HCT116 (cell line): ENCODE results near the gene TENT4A. TPM values are rescaled to one million over a fixed set of nuclear protein-coding genes. Genes with fewer than 3 reads are reported as not detected.

Experiments used
- ATAC-seq: fragments of 200-7000 bp; cut with Tn5 transposase; 2 replicates; pipeline ENCODE4 v1.9.1; 2020; ENCODE audit warnings: mild to moderate bottlenecking, moderate library complexity
- BruUV-seq: library from RNA; stranded (reverse); fragments of 400-500 nt; replicated peaks from 2 replicates; lab custom pipeline; 2021; lab: Mats Ljungman, UMichigan
- CTCF ChIA-PET: fragments of 300-600 bp; sonication (Branson Sonifier 250); formaldehyde crosslinking; loops from one replicate; lab custom pipeline; 2021; ENCODE audit warnings: antibody characterized with exemption; lab: Charles Lee
- POLR2A ChIA-PET: fragments of 300-600, 350-600 bp; sonication (Branson Sonifier 250); formaldehyde crosslinking; loops from one replicate; lab custom pipeline; 2021; ENCODE audit warnings: antibody characterized with exemption; lab: Charles Lee
- RAD21 ChIA-PET, 2 experiments: fragments of 300-600 bp; sonication (Branson Sonifier 250); formaldehyde crosslinking; loops; one replicate each; lab custom pipeline; 2023; ENCODE audit warnings: low total read pairs in 2 of 2; ENCODE audit not compliant: uncharacterized antibody in 2 of 2, unreplicated experiment in 2 of 2, low non-redundant PET in 1 of 2; lab: Charles Lee
- DNase-seq: peaks from one replicate; pipeline ENCODE4 v3.0.0-alpha.2; 2010; ENCODE audit warnings: low read depth, low spot score
- H2AFZ ChIP-seq: fragments of 200-600 bp; shearing (Covaris generic), sonication (generic); 2 replicates; pipeline ENCODE4 v1.6.1; 2017; ENCODE audit warnings: low read depth, mixed run types, mixed read lengths, antibody characterized with exemption, low read length; ENCODE audit not compliant: poor library complexity, severe bottlenecking
- H3K27ac ChIP-seq: 2 replicates; pipeline ENCODE4 v1.5.1; 2012; ENCODE audit warnings: low read depth, low read length
- H3K27me3 ChIP-seq: fragments of 200-600 bp; sonication (generic); 2 replicates; pipeline ENCODE4 v1.6.1; 2016; ENCODE audit warnings: mixed run types, low read length, mixed read lengths; ENCODE audit not compliant: insufficient read depth
- H3K36me3 ChIP-seq, 2 experiments: fragments of 200-500 bp in 1 of 2; fragments of 200-600 bp in 1 of 2; sonication (Bioruptor generic) in 1 of 2; sonication (generic) in 1 of 2; 2 replicates each; pipeline versions ENCODE4 v1.5.1 to v1.6.1; 2014 to 2016; ENCODE audit warnings: low read length in 2 of 2, inconsistent platforms in 1 of 2, mixed read lengths in 1 of 2, mixed run types in 1 of 2; ENCODE audit not compliant: insufficient read depth in 2 of 2, control insufficient read depth in 1 of 2
- H3K4me1 ChIP-seq, 2 experiments: fragments of 200-600 bp in 1 of 2; sonication (generic) in 1 of 2; 2 replicates each; pipeline versions ENCODE4 v1.5.1 to v1.6.1; 2012 to 2017; ENCODE audit warnings: low read length in 2 of 2, inconsistent platforms in 1 of 2, mild to moderate bottlenecking in 1 of 2, mixed read lengths in 1 of 2, mixed run types in 1 of 2, moderate library complexity in 1 of 2; ENCODE audit not compliant: insufficient read depth in 2 of 2, control insufficient read depth in 1 of 2
- H3K4me2 ChIP-seq: fragments of 200-600 bp; sonication (generic); 2 replicates; pipeline ENCODE4 v1.6.1; 2017; ENCODE audit warnings: mixed run types, low read length, mixed read lengths
- H3K4me3 ChIP-seq, 2 experiments: fragments of 200-600 bp in 1 of 2; sonication (generic) in 1 of 2; replicated peaks in 1 of 2; 2 replicates each; pipeline ENCODE4 v1.5.1; 2011 to 2016; ENCODE audit warnings: low read length in 2 of 2, control low read depth in 1 of 2, low read depth in 1 of 2, mild to moderate bottlenecking in 1 of 2, mixed read lengths in 1 of 2, mixed run types in 1 of 2
- H3K79me2 ChIP-seq: fragments of 200-600 bp; sonication (generic); 2 replicates; pipeline ENCODE4 v1.6.1; 2017; ENCODE audit warnings: mild to moderate bottlenecking, mixed run types, low read length, moderate library complexity, mixed read lengths; ENCODE audit not compliant: insufficient read depth
- H3K9ac ChIP-seq: fragments of 200-600 bp; sonication (generic); 2 replicates; pipeline ENCODE4 v1.6.1; 2016; ENCODE audit warnings: low read length, mixed read lengths
- H3K9me2 ChIP-seq: fragments of 200-600 bp; sonication (generic), shearing (Covaris generic); 2 replicates; pipeline ENCODE4 v1.6.1; 2017; ENCODE audit warnings: mixed run types, mild to moderate bottlenecking, moderate library complexity; ENCODE audit not compliant: insufficient read depth
- H3K9me3 ChIP-seq, 2 experiments: fragments of 200-500 bp in 1 of 2; fragments of 200-600 bp in 1 of 2; sonication (Bioruptor generic) in 1 of 2; sonication (generic) in 1 of 2; 2 replicates each; pipeline ENCODE4 v1.6.1; 2014 to 2017; ENCODE audit warnings: low read length in 2 of 2, mixed read lengths in 2 of 2, inconsistent platforms in 1 of 2, low read depth in 1 of 2, mild to moderate bottlenecking in 1 of 2, mixed run types in 1 of 2, moderate library complexity in 1 of 2; ENCODE audit not compliant: control insufficient read depth in 1 of 2, insufficient read depth in 1 of 2
- H4K20me1 ChIP-seq: fragments of 200-600 bp; sonication (generic), shearing (Covaris generic); 2 replicates; pipeline ENCODE4 v1.6.1; 2017; ENCODE audit warnings: mixed run types, mild to moderate bottlenecking, moderate library complexity; ENCODE audit not compliant: insufficient read depth
- EGR1 ChIP-seq: IDR thresholded peaks from 2 replicates; pipeline ENCODE4 v1.6.1; 2012; ENCODE audit warnings: low read depth
- EZH2phosphoT487 ChIP-seq: fragments of 200-600 bp; IDR thresholded peaks from 2 replicates; pipeline ENCODE4 v1.6.1; 2018; ENCODE audit warnings: antibody characterized with exemption, borderline replicate concordance
- FOSL1 ChIP-seq: IDR thresholded peaks from 2 replicates; pipeline ENCODE4 v1.6.1; 2012; ENCODE audit warnings: low read depth
- RAD21 ChIP-seq: IDR thresholded peaks from 2 replicates; pipeline ENCODE4 v1.6.1; 2012; ENCODE audit warnings: low read depth, mild to moderate bottlenecking
- intact Hi-C: fragments of 100-400 bp; cut with micrococcal nuclease; formaldehyde crosslinking; loops from 2 replicates; pipeline ENCODE4 v1.10.0; 2022
- total RNA-seq: library from RNA; stranded (reverse); gene quantifications from one replicate; pipeline ENCODE4 v1.2.1, GENCODE V29; 2021; ENCODE audit not compliant: unreplicated experiment
- TF ChIP-seq, protein P1 (sequence below): IDR thresholded peaks from 2 replicates; pipeline ENCODE4 v1.6.1; 2012; ENCODE audit warnings: low read depth
- TF ChIP-seq, protein P2 (sequence below), 3 experiments: fragments of 200-600 bp in 1 of 3; sonication (generic) in 1 of 3; IDR thresholded peaks in 2 of 3; conservative IDR thresholded peaks in 1 of 3; 2 replicates each; pipeline ENCODE4 v1.5.1; 2012 to 2017; ENCODE audit warnings: low read depth in 2 of 3, low read length in 2 of 3, antibody characterized with exemption in 1 of 3, borderline replicate concordance in 1 of 3, control low read depth in 1 of 3, mild to moderate bottlenecking in 1 of 3, mixed read lengths in 1 of 3, mixed run types in 1 of 3, moderate library complexity in 1 of 3; ENCODE audit not compliant: insufficient read depth in 1 of 3

TENT4A gene
- total RNA-seq, 1 experiment from 2014 or later: 39.8 TPM

DNA sequence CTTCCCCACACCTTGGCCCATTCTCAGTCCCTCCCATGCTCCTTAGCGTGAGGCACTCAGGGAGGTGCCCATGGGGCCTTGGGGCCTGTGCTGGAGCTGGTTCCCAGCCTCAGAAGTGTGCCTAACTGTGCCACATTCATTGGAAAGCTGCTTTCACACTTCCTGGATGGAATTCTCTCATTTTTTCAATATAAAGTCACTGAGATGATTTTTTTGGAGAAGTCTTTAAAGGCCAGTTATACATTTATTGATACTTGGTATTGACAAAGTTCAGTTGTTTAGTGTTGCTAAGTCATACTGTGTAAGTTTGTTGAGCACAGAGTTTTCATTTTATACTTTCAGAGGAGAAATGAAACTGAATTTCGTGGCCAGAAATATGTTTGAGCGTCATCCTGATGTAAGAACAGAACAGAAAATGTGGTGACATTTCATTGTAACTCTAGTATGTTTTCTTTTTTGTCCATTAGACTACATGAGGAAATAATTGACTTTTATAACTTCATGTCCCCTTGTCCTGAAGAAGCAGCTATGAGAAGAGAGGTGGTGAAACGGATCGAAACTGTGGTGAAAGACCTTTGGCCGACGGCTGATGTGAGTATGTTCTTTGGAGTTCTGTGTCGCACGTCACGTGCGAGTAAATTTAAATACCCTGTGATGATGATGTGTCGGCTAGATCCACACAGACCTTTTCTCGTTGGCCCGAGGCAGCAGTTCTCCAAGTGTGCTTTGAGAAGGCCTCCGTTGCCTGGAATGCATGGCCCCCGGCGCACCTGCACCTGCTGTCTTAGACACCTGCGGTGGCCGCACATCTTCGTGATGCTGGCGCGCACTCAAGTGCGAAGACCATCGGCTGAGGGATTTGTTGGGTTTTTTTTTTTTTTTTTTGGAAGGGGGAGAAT, 24.1 kb downstream of the TENT4A start:
- Histone ChIP-seq H2AFZ (no peak overlapping the region), H3K4me1 (no peaks in the 10 kb centered on the region), H3K9me2 (no peaks in the 10 kb centered on the region), H3K9me3 (no peaks in the 10 kb centered on the region), H3K36me3 (peaks cover 23 to 37% of the 10 kb centered on the region in 2 experiments), H4K20me1 (0 out of 2 replicates have a peak, but pooled peaks cover 11% of the 10 kb centered on the region), H3K79me2 (peaks cover 99% of the 10 kb centered on the region), H3K4me2 (no peak overlapping the region), H3K27me3 (no peaks in the 10 kb centered on the region), H3K9ac (no peak overlapping the region), H3K4me3 (no peak overlapping the region), H3K27ac (no peak overlapping the region)
- ChIA-PET CTCF (no interaction called here), POLR2A (no interaction called here), RAD21 (no interaction called here)
- BruUV-seq: no TSS peak
- no peak for DNase-seq
- intact Hi-C loops: no loop called here
- TF ChIP-seq RAD21 (no peak), EZH2phosphoT487 (no peak), EGR1 (no peak), FOSL1 (no peak)
- no peak for ATAC-seq

DNA sequence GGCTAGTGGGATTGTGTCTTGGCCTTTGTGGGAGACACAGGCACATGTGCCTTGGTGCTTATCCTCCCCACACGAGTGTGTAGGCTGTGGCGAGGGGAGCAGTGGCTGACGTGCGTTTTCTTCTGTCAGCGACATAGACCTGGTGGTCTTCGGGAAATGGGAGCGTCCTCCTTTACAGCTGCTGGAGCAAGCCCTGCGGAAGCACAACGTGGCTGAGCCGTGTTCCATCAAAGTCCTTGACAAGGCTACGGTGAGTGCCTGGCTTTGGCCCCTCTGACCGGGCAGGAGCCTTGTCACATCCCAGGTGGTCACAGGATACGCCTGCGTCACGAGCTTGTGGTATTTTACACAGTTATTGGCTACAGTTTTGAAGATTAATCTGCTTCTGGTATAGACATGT, 26.4 kb downstream of the TENT4A start:
- no TSS peak for BruUV-seq
- CTCF ChIA-PET: no interaction called here
- Histone ChIP-seq H4K20me1 (0 out of 2 replicates have a peak, but pooled peaks cover 9% of the 10 kb centered on the region), H2AFZ (no peak overlapping the region), H3K4me3 (no peak overlapping the region), H3K27ac (no peak overlapping the region), H3K4me1 (no peaks in the 10 kb centered on the region), H3K4me2 (no peak overlapping the region), H3K9me2 (no peaks in the 10 kb centered on the region), H3K79me2 (peaks cover 82% of the 10 kb centered on the region), H3K27me3 (no peaks in the 10 kb centered on the region), H3K36me3 (peaks cover 39 to 57% of the 10 kb centered on the region in 2 experiments), H3K9me3 (no peaks in the 10 kb centered on the region)
- ATAC-seq (no peak), DNase-seq (no peak)
- POLR2A ChIA-PET: no interaction called here
- RAD21 ChIA-PET: no interaction called here
- TF ChIP-seq, protein P1, sequence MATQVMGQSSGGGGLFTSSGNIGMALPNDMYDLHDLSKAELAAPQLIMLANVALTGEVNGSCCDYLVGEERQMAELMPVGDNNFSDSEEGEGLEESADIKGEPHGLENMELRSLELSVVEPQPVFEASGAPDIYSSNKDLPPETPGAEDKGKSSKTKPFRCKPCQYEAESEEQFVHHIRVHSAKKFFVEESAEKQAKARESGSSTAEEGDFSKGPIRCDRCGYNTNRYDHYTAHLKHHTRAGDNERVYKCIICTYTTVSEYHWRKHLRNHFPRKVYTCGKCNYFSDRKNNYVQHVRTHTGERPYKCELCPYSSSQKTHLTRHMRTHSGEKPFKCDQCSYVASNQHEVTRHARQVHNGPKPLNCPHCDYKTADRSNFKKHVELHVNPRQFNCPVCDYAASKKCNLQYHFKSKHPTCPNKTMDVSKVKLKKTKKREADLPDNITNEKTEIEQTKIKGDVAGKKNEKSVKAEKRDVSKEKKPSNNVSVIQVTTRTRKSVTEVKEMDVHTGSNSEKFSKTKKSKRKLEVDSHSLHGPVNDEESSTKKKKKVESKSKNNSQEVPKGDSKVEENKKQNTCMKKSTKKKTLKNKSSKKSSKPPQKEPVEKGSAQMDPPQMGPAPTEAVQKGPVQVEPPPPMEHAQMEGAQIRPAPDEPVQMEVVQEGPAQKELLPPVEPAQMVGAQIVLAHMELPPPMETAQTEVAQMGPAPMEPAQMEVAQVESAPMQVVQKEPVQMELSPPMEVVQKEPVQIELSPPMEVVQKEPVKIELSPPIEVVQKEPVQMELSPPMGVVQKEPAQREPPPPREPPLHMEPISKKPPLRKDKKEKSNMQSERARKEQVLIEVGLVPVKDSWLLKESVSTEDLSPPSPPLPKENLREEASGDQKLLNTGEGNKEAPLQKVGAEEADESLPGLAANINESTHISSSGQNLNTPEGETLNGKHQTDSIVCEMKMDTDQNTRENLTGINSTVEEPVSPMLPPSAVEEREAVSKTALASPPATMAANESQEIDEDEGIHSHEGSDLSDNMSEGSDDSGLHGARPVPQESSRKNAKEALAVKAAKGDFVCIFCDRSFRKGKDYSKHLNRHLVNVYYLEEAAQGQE: no peak
- TF ChIP-seq, protein P2, sequence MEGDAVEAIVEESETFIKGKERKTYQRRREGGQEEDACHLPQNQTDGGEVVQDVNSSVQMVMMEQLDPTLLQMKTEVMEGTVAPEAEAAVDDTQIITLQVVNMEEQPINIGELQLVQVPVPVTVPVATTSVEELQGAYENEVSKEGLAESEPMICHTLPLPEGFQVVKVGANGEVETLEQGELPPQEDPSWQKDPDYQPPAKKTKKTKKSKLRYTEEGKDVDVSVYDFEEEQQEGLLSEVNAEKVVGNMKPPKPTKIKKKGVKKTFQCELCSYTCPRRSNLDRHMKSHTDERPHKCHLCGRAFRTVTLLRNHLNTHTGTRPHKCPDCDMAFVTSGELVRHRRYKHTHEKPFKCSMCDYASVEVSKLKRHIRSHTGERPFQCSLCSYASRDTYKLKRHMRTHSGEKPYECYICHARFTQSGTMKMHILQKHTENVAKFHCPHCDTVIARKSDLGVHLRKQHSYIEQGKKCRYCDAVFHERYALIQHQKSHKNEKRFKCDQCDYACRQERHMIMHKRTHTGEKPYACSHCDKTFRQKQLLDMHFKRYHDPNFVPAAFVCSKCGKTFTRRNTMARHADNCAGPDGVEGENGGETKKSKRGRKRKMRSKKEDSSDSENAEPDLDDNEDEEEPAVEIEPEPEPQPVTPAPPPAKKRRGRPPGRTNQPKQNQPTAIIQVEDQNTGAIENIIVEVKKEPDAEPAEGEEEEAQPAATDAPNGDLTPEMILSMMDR (IDR thresholded peaks at IDR 0.05 in 2 of 3, conservative IDR thresholded peaks at IDR 0.05 in 1 of 3; ENCODE audit: borderline replicate concordance in 1 of 3, insufficient read depth in 1 of 3, low read depth in 2 of 3, low read length in 2 of 3): no peak
- TF ChIP-seq, all 23 proteins: peak for 0
- intact Hi-C loops: loop anchor here (10.0 kb wide), 1 partner anchor 365 kb away; the partner anchor contains the start of gene MED10
- H3K9ac ChIP-seq: no peak overlapping the region
